ENCODE results near the gene ETV1. TPM values are rescaled to one million over a fixed set of nuclear protein-coding genes. Genes with fewer than 3 reads are reported as not detected.

ETV1 gene
- total and polyA plus RNA-seq, 11 donors = 9.6 to 118 (median 82.1) TPM

DNA sequence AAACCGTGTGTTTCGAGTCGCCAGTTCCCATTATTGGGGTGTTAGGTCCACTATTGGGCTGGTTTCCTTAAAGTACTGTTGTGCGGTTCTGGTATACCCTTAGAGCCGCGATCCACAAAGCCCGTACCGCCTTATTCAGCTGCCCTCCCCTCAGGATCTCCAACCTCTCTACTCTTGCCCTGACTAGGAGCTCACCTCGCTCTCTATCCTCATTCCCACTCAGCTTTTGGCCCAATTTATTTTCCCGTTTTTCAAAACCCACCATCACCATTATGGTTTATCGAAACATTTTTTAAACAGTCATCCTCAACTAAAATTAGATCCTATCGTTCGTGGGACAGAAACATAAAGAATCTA is 461 bp upstream of the ETV1 start:
- Histone ChIP-seq H3K27ac (peak overlapping the region; percentile 87 to 96 (median 93)), H3K9me3 (no peaks in the 10 kb centered on the region), H3K4me3 (peak overlapping the region; percentile 59 to 85 (median 71)), H3K4me1 (peaks cover 0 to 28% (median 4%) of the 10 kb centered on the region in 12 donors), H3K27me3 (peaks cover 0 to 2% (median 0%) of the 10 kb centered on the region in 9 donors), H3K36me3 (no peaks in the 10 kb centered on the region)
- DNase-seq (no peak), ATAC-seq (peak in 3 of 4 donors; percentile 7 to 27 (median 19))
- intact Hi-C loops (cut with DNase I) = loop anchor here (2.0 to 10.0 kb wide), 8 partner anchors 82 to 467 kb away; no protein-coding TSS in a partner anchor
- 0 to 1% (median 1%) methylated on average over 9 to 13 of the region's 13 CpGs for WGBS, 4 donors
- TF ChIP-seq POLR2A (IDR thresholded peaks at IDR 0.05) = no peak
- TF ChIP-seq, protein P1, sequence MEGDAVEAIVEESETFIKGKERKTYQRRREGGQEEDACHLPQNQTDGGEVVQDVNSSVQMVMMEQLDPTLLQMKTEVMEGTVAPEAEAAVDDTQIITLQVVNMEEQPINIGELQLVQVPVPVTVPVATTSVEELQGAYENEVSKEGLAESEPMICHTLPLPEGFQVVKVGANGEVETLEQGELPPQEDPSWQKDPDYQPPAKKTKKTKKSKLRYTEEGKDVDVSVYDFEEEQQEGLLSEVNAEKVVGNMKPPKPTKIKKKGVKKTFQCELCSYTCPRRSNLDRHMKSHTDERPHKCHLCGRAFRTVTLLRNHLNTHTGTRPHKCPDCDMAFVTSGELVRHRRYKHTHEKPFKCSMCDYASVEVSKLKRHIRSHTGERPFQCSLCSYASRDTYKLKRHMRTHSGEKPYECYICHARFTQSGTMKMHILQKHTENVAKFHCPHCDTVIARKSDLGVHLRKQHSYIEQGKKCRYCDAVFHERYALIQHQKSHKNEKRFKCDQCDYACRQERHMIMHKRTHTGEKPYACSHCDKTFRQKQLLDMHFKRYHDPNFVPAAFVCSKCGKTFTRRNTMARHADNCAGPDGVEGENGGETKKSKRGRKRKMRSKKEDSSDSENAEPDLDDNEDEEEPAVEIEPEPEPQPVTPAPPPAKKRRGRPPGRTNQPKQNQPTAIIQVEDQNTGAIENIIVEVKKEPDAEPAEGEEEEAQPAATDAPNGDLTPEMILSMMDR (IDR thresholded peaks at IDR 0.05) = no peak

DNA sequence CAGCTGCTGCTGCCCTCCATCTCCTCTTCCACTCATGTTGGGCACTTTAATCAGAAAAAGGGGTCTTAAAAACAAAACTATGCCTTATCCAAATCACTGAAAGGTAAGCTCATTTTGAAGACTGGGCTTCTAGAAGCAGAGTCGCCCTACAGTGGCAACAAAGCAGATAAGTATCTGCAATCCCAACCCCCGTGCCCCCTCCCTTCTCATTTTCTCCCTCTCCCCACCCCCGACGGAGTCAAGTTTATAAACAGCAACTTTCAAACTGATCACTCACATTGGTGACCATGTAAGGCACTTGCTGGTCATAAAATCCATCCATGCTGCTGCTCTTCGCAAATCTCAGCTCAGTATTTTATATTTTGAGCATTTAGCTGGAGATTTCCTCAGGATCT is 738 bp downstream of the ETV1 start:
- peak overlapping the region; percentile 87 to 96 (median 93) for H3K27ac ChIP-seq
- ATAC-seq = no peak
- peak overlapping the region; percentile 59 to 85 (median 71) for H3K4me3 ChIP-seq
- DNase-seq = peak in 1 of 5 donors; percentile 26
- intact Hi-C loops (cut with DNase I) = loop anchor here in 8 of 10 donors (5.0 to 10.0 kb wide), 4 partner anchors 206 to 469 kb away; no protein-coding TSS in a partner anchor
- no peaks in the 10 kb centered on the region for H3K36me3 ChIP-seq
- WGBS, 4 donors = 0 to 5% (median 3%) methylated on average over 4 to 5 of the region's 5 CpGs
- H3K4me1 ChIP-seq = peaks cover 0 to 29% (median 6%) of the 10 kb centered on the region in 12 donors
- peaks cover 0 to 2% (median 0%) of the 10 kb centered on the region in 9 donors for H3K27me3 ChIP-seq
- TF ChIP-seq POLR2A (IDR thresholded peaks at IDR 0.05) = no peak
- TF ChIP-seq, protein P1 (IDR thresholded peaks at IDR 0.05) = no peak
- H3K9me3 ChIP-seq = no peaks in the 10 kb centered on the region

DNA sequence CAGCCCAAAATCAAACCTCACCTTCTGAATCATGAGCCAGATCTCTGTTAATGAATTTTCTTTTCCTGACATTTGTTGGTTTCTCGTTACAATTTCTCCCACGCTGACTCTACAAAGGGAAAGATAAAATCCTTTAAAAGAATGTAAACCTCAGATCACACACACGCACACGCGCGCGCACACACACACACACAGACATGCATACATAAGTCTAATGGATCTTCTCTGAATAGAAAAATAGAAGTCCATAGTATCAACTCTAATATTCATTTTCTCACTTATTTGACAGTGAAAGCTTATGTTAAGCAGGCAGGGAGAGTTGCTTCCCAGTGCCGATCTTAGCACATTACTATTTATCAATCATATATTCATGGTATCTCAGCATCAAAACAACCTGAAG is 1.4 kb downstream of the ETV1 start:
- peak overlapping the region; percentile 59 to 85 (median 71) for H3K4me3 ChIP-seq
- H3K36me3 ChIP-seq = no peaks in the 10 kb centered on the region
- DNase-seq = peak in 1 of 5 donors; percentile 29
- peak overlapping the region in 10 of 12 donors; percentile 9 to 96 (median 94) for H3K27ac ChIP-seq
- peaks cover 0 to 2% (median 0%) of the 10 kb centered on the region in 9 donors for H3K27me3 ChIP-seq
- no peak for ATAC-seq
- intact Hi-C loops (cut with DNase I) = loop anchor here in 8 of 10 donors (5.0 to 10.0 kb wide), 4 partner anchors 207 to 469 kb away; no protein-coding TSS in a partner anchor
- 20 to 27% (median 23%) methylated on average over 8 of the region's 8 CpGs for WGBS, 4 donors
- TF ChIP-seq, protein P1 (IDR thresholded peaks at IDR 0.05) = no peak
- no peak for TF ChIP-seq POLR2A (IDR thresholded peaks at IDR 0.05)
- H3K9me3 ChIP-seq = no peaks in the 10 kb centered on the region
- peaks cover 0 to 29% (median 12%) of the 10 kb centered on the region in 12 donors for H3K4me1 ChIP-seq

DNA sequence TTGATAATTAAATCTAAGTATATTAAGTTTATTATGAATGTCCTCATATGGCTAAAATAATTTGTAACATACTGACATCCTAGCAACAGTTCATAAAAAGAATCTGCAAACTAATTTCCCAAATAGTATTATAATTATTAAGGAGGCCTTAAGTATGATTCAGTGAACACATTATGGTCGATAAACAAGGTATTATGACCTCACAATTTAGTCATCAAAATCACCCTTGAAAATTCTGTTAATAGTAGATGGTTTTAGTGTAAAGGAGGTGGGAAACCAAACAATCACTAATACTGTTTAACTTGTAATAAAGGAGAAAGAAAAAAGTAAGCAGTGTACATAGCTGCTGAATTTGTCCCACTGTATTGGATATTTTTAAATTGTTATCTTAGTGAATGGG is 2.1 kb downstream of the ETV1 start:
- intact Hi-C loops (cut with DNase I) = loop anchor here in 8 of 10 donors (5.0 to 10.0 kb wide), 4 partner anchors 207 to 470 kb away; no protein-coding TSS in a partner anchor
- Histone ChIP-seq H3K27me3 (peaks cover 0 to 2% (median 0%) of the 10 kb centered on the region in 9 donors), H3K4me3 (peak overlapping the region in 10 of 12 donors; percentile 64 to 85 (median 75)), H3K36me3 (no peaks in the 10 kb centered on the region), H3K27ac (peak overlapping the region in 9 of 12 donors; percentile 9 to 96 (median 93)), H3K4me1 (peaks cover 0 to 30% (median 16%) of the 10 kb centered on the region in 12 donors), H3K9me3 (no peaks in the 10 kb centered on the region)
- 21 to 45% (median 28%) methylated on average over 1 of the region's 1 CpG for WGBS, 4 donors
- ATAC-seq (no peak), DNase-seq (no peak)
- TF ChIP-seq POLR2A (IDR thresholded peaks at IDR 0.05) = no peak
- TF ChIP-seq, protein P1 (IDR thresholded peaks at IDR 0.05) = no peak
